ENCODE results near the gene ZDHHC13.

Gene ZDHHC13

DNA sequence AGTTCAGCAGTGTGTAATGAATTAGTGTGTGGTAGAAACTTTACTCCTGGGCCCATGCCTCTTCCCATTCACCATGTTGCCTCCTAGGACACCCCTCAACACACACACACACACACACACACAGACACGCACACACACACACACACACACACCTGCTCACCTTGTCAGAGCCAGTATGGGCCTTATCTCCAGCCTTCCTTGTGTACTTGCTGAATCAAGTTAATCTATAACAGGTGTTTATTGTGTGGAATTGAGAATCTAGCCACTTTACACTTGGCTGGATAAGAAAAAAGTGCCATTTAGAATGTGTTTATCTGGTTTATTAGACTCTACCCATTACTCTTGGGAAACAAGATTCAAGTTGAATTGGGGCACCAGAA, 14.5 kb upstream of the ZDHHC13 start:
- Mint-ChIP-seq H3K27ac (peak overlapping the region in 1 of 3 experiments; percentile 81), H3K27me3 (ENCODE audit: low read depth) (peaks cover 15% of the 10 kb centered on the region), H3K4me3 (no peak overlapping the region), H3K36me3 (ENCODE audit: low read depth) (no peaks in the 10 kb centered on the region), H3K4me1 (peaks cover 25% of the 10 kb centered on the region), H3K9me3 (no peaks in the 10 kb centered on the region)
- TF ChIP-seq, protein P1, sequence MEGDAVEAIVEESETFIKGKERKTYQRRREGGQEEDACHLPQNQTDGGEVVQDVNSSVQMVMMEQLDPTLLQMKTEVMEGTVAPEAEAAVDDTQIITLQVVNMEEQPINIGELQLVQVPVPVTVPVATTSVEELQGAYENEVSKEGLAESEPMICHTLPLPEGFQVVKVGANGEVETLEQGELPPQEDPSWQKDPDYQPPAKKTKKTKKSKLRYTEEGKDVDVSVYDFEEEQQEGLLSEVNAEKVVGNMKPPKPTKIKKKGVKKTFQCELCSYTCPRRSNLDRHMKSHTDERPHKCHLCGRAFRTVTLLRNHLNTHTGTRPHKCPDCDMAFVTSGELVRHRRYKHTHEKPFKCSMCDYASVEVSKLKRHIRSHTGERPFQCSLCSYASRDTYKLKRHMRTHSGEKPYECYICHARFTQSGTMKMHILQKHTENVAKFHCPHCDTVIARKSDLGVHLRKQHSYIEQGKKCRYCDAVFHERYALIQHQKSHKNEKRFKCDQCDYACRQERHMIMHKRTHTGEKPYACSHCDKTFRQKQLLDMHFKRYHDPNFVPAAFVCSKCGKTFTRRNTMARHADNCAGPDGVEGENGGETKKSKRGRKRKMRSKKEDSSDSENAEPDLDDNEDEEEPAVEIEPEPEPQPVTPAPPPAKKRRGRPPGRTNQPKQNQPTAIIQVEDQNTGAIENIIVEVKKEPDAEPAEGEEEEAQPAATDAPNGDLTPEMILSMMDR (IDR thresholded peaks at IDR 0.05; ENCODE audit: unreplicated experiment in 3 of 3): no peak

DNA sequence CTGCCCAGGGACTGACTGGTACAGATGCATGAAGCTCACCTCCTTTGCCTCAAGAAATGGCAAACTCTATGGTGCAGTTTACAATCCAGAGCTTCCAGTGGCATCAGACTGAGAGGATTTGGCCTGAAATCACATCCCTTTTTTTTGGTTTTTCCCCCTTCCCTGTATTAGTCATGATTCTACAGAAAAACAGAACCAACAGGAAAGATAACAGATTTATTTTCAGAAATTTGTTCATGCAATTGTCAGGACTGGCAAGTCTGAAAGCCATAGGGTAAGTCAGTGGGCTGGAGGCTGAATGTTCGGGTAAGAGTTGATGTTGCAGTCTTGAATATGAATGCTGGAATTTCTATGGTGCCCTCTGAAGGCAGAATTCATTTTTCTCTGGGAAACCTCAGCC, 12.0 kb upstream of the ZDHHC13 start:
- H3K27ac Mint-ChIP-seq: no peak overlapping the region
- TF ChIP-seq, protein P1 (IDR thresholded peaks at IDR 0.05; ENCODE audit: unreplicated experiment in 3 of 3): no peak
- no peaks in the 10 kb centered on the region for H3K9me3 Mint-ChIP-seq
- peaks cover 17% of the 10 kb centered on the region for H3K4me1 Mint-ChIP-seq
- peaks cover 8% of the 10 kb centered on the region for H3K27me3 Mint-ChIP-seq (ENCODE audit: low read depth)
- H3K36me3 Mint-ChIP-seq (ENCODE audit: low read depth): no peaks in the 10 kb centered on the region
- H3K4me3 Mint-ChIP-seq: no peak overlapping the region

DNA sequence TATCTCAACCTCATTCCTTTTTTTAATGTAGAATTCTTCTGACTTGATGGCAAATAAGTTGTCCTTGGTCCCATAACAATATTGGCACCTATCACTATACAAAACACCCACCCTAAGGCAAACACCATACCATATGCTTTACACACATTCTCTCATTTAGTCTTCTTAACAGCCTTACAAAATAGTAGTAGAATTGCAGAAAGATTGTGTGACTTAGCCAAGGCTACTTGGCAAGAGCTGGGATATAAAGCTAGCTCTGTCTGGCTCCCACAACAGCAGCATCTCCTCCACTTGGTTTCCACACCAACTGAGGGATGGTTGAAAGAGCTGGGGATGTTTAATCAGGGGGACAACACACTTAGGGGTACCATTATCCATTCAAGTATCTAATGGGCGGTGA, 9.8 kb upstream of the ZDHHC13 start:
- H3K9me3 Mint-ChIP-seq: no peaks in the 10 kb centered on the region
- H3K4me3 Mint-ChIP-seq: no peak overlapping the region

DNA sequence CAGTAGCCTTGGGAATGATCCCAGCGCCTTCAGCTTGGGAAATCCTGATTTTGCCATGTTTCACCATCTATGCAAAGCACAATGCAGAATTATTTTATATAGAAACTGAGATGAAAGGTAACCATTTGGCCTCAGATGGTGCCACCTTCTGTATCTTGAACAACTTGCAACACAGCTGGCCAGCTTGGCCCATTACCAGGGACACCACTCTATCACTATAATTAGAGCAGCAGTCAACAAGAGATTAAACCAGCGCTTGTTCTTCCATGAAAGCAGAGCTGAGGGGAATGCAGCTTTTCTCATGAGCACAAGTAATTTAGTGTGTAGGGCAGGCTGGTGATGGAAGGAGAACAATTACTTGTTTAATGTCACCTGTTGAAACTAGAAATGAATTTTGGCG, 6.7 kb upstream of the ZDHHC13 start:
- Mint-ChIP-seq H3K36me3 (ENCODE audit: low read depth) (no peaks in the 10 kb centered on the region), H3K27me3 (ENCODE audit: low read depth) (peaks cover 16% of the 10 kb centered on the region), H3K4me1 (peaks cover 8% of the 10 kb centered on the region), H3K4me3 (no peak overlapping the region), H3K27ac (no peak overlapping the region), H3K9me3 (no peaks in the 10 kb centered on the region)
- TF ChIP-seq, protein P1 (IDR thresholded peaks at IDR 0.05; ENCODE audit: unreplicated experiment in 3 of 3): no peak

More for the DNA sequence above, 9.8 kb upstream of the ZDHHC13 start:
- Mint-ChIP-seq H3K27ac (no peak overlapping the region), H3K36me3 (ENCODE audit: low read depth) (no peaks in the 10 kb centered on the region), H3K4me1 (peaks cover 15% of the 10 kb centered on the region), H3K27me3 (ENCODE audit: low read depth) (peaks cover 7% of the 10 kb centered on the region)
- TF ChIP-seq, protein P1 (IDR thresholded peaks at IDR 0.05; ENCODE audit: unreplicated experiment in 3 of 3): no peak

DNA sequence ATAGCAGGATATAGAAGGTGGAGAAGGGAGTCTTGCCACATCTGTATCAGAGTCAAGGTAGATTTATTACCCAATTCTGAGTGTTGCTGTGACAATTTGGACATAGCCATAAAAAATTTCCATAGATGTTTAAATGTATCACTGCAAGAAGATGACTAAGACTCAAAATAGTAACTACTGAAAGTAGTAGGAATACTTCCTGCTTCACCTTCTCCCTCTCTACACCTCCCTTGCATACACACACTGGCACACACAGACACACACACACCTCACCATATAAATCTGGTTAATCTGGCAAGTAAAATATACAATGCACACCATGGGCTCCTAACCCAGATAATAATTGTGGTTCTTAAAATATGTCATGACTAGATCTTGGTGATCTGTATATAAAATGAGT, 5.2 kb upstream of the ZDHHC13 start:
- Mint-ChIP-seq H3K4me3 (no peak overlapping the region), H3K4me1 (peaks cover 8% of the 10 kb centered on the region), H3K27me3 (ENCODE audit: low read depth) (peaks cover 16% of the 10 kb centered on the region), H3K27ac (no peak overlapping the region), H3K36me3 (ENCODE audit: low read depth) (no peaks in the 10 kb centered on the region), H3K9me3 (peaks cover 3% of the 10 kb centered on the region)
- TF ChIP-seq, protein P1 (IDR thresholded peaks at IDR 0.05; ENCODE audit: unreplicated experiment in 3 of 3): no peak

DNA sequence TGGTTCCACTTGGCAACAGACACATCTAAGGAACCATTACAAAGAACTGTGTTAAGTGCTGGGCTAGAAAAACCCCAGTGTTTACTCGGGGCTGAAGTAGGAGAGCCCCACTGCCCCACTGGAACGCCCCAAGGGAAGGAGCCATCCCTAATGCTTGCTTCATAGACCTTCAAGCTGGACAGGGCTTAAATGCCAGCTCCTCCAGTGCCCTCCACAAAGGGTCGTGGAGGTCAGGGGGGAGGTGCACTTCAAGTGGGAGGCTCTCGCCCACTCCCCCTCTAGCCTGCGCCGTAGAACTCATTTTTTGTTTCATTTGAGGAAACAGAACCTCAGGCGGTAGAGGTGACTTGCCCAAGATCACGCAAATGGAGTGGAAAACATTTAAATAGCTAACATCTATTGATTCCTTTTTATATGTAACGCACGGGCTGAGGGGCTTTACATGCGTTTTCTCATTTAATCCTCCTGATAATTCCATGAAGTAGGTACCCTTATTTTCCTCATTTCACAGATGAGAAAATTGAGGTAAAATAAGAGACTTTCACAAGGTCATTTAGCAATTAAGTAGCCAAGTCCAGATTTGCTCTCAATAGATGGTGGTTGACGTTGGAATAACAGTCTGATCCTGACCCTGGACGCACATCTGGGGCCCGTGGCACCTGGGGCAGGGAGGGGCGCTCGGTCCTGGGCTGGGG, 545 bp upstream of the ZDHHC13 start:
- H3K27ac Mint-ChIP-seq: peak overlapping the region in 2 of 3 experiments; percentile 55 to 65
- H3K27me3 Mint-ChIP-seq (ENCODE audit: low read depth): peaks cover 13% of the 10 kb centered on the region
- TF ChIP-seq, protein P1 (IDR thresholded peaks at IDR 0.05; ENCODE audit: unreplicated experiment in 3 of 3): no peak
- H3K4me3 Mint-ChIP-seq: peak overlapping the region; percentile 95 to 97 (median 96)
- H3K4me1 Mint-ChIP-seq: peaks cover 16% of the 10 kb centered on the region
- H3K36me3 Mint-ChIP-seq (ENCODE audit: low read depth): peaks cover 7% of the 10 kb centered on the region
- H3K9me3 Mint-ChIP-seq: peaks cover 3% of the 10 kb centered on the region
